ENCODE data around the gene PRSS53. TPM values are rescaled to one million over a fixed set of nuclear protein-coding genes. Genes with fewer than 3 reads are reported as not detected.

Gene PRSS53
- total and polyA plus RNA-seq, 2 experiments from 2014 or later = 0.36 to 2.7 TPM

GRCh38 chr16:31132303-31132979 lies 43.7 kb upstream of the PRSS53 start (continued):
- no peak for TF ChIP-seq ZNF462 (CRISPR knock-in tag; IDR thresholded peaks at IDR 0.05)

GRCh38 chr16:31131841-31132271 lies 43.1 kb upstream of the PRSS53 start:
- no peaks in the 10 kb centered on the region for H3K27me3 ChIP-seq (ENCODE audit: insufficient read depth)
- Mint-ChIP-seq H3K27me3 (ENCODE audit: insufficient read depth, low read depth, poor library complexity) (peaks cover 24% of the 10 kb centered on the region), H3K9me3 (no peaks in the 10 kb centered on the region; the same call in 2 of the 3 replicates), H3K4me3 (no peak overlapping the region), H3K4me1 (peaks cover 54% of the 10 kb centered on the region), H3K36me3 (ENCODE audit: low read depth) (peaks cover 45% of the 10 kb centered on the region), H3K27ac (peak overlapping the region; percentile 98; the same call in 1 of the 2 replicates)
- H4K20me1 ChIP-seq (replicated peaks; ENCODE audit: insufficient read depth) = no peaks in the 10 kb centered on the region; the same call in 1 of the 2 replicates
- no peak overlapping the region for H2AFZ ChIP-seq
- no peak overlapping the region for H3K4me3 ChIP-seq
- H3K36me3 ChIP-seq (ENCODE audit: insufficient read depth) = peaks cover 9% of the 10 kb centered on the region
- H3K4me2 ChIP-seq = 0 out of 2 replicates have a peak overlapping the region, but pooled peaks have one; percentile 51
- H3K9me2 ChIP-seq (ENCODE audit: insufficient read depth) = no peaks in the 10 kb centered on the region
- DNase-seq (ENCODE audit: low spot score) (no peak), ATAC-seq (no peak)
- H3F3A ChIP-seq (replicated peaks; ENCODE audit: low read depth) = peaks cover 3% of the 10 kb centered on the region; the same call in 1 of the 2 replicates
- H3K79me2 ChIP-seq (replicated peaks; ENCODE audit: insufficient read depth) = peaks cover 8% of the 10 kb centered on the region; the same call in 1 of the 2 replicates
- H3K27ac ChIP-seq (ENCODE audit: low read depth) = peak overlapping the region; percentile 84; the same call in 1 of the 2 replicates
- peaks cover 28% of the 10 kb centered on the region for H3K4me1 ChIP-seq (ENCODE audit: insufficient read depth)
- TF ChIP-seq JUNB (IDR thresholded peaks at IDR 0.05; ENCODE audit: unreplicated experiment) = no peak
- TF ChIP-seq ZNF331 (CRISPR knock-in tag; IDR thresholded peaks at IDR 0.05; ENCODE audit: low read depth) = no peak
- no peak for TF ChIP-seq CTCF (conservative IDR thresholded peaks at IDR 0.05; ENCODE audit: low read depth in 2 of 2)
- no peak for TF ChIP-seq EZH2phosphoT487 (IDR thresholded peaks at IDR 0.05; ENCODE audit: unreplicated experiment)
- TF ChIP-seq ZNF114 (CRISPR knock-in tag; IDR thresholded peaks at IDR 0.05) = no peak
- no peak for TF ChIP-seq CREB1 (CRISPR knock-in tag; IDR thresholded peaks at IDR 0.05; ENCODE audit: low read depth)
- TF ChIP-seq POLR2AphosphoS5 (IDR thresholded peaks at IDR 0.05; ENCODE audit: low read depth) = no peak
- no peak for TF ChIP-seq EZH2 (IDR thresholded peaks at IDR 0.05; ENCODE audit: low read depth, unreplicated experiment)
- TF ChIP-seq REST (IDR thresholded peaks at IDR 0.05; ENCODE audit: unreplicated experiment) = no peak
- TF ChIP-seq STAT1 (IDR thresholded peaks at IDR 0.05; ENCODE audit: unreplicated experiment) = no peak
- TF ChIP-seq ETS1 (IDR thresholded peaks at IDR 0.05) = no peak
